ENCODE results near the gene ALDH1L1. TPM values are rescaled to one million over a fixed set of nuclear protein-coding genes. Genes with fewer than 3 reads are reported as not detected.

ALDH1L1 gene
- total RNA-seq, 1 experiment from 2014 or later, result not detected

DNA sequence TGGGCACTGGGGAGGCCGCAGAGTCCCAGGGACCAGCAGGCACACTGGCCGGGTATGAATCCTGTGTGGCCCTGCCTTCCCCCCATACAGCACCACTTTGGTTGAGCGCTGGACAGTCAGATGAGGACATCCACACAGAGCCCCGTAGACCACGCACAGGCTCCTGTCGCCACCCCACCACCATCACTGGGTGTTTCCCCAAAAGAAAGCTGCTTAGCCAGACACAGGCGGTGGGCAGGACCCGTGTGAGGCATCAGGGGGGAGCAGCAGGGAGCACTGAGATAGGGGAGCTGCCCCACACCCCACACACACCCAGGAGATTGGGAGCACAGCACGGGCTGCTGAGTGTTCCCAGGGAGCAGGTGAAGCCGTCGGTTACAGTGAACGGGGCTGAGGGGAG, 54.1 kb downstream of the ALDH1L1 start:
- Histone ChIP-seq H3K4me3 (ENCODE audit: low read length) (no peak overlapping the region), H3K9me2 (replicated peaks; ENCODE audit: insufficient read depth, low read length) (no peaks in the 10 kb centered on the region), H3K4me2 (ENCODE audit: low read depth, low read length, poor library complexity, severe bottlenecking) (no peak overlapping the region), H3K4me1 (ENCODE audit: low read length) (no peaks in the 10 kb centered on the region), H3K27ac (ENCODE audit: low read length) (no peak overlapping the region), H3K9ac (ENCODE audit: low read length) (no peak overlapping the region), H3K27me3 (ENCODE audit: low read length) (no peaks in the 10 kb centered on the region), H4K20me1 (ENCODE audit: insufficient read depth, low read depth, low read length) (no peaks in the 10 kb centered on the region), H2AFZ (ENCODE audit: low read length) (no peak overlapping the region), H3K36me3 (ENCODE audit: insufficient read depth, low read length) (no peaks in the 10 kb centered on the region), H3K9me3 (ENCODE audit: low read length) (no peaks in the 10 kb centered on the region), H3K79me2 (ENCODE audit: low read length) (no peaks in the 10 kb centered on the region)
- DNase-seq, result no peak

DNA sequence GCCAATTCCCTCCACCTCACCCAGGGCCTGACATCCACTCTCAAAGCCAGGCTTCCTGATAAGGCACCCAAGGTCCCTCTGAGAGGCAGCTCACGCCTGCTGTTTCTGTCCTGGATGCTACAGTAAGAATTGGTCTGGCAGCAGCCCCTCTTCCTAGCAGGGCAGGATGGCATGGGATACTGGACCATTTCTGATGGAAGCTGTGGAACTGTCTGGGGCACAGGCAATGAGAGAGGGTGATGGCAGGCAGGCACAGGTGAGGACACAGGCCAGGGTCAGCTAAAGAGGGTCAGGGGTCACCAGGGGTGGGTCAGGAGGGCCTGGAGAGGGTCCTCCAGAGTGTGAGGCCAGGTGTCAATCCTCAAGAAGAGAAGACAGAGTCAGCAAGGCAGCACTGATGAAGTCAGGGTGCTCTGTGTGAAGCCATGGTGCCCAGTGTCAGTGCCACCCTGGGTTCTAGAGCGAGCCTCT, 54.6 kb downstream of the ALDH1L1 start:
- Histone ChIP-seq H3K36me3 (ENCODE audit: insufficient read depth, low read length) (no peaks in the 10 kb centered on the region), H3K9ac (ENCODE audit: low read length) (no peak overlapping the region), H2AFZ (ENCODE audit: low read length) (no peak overlapping the region), H4K20me1 (ENCODE audit: insufficient read depth, low read depth, low read length) (no peaks in the 10 kb centered on the region), H3K27me3 (ENCODE audit: low read length) (no peaks in the 10 kb centered on the region), H3K4me1 (ENCODE audit: low read length) (no peaks in the 10 kb centered on the region), H3K9me3 (ENCODE audit: low read length) (no peaks in the 10 kb centered on the region), H3K4me2 (ENCODE audit: low read depth, low read length, poor library complexity, severe bottlenecking) (no peak overlapping the region), H3K4me3 (ENCODE audit: low read length) (no peak overlapping the region), H3K9me2 (replicated peaks; ENCODE audit: insufficient read depth, low read length) (no peaks in the 10 kb centered on the region), H3K27ac (ENCODE audit: low read length) (no peak overlapping the region), H3K79me2 (ENCODE audit: low read length) (no peaks in the 10 kb centered on the region)
- no peak for DNase-seq

GRCh38 chr3:126125341-126125740, 55.0 kb downstream of the ALDH1L1 start:
- Histone ChIP-seq H3K4me3 (ENCODE audit: low read length) (no peak overlapping the region), H3K9ac (ENCODE audit: low read length) (no peak overlapping the region), H3K36me3 (ENCODE audit: insufficient read depth, low read length) (no peaks in the 10 kb centered on the region), H3K9me2 (replicated peaks; ENCODE audit: insufficient read depth, low read length) (no peaks in the 10 kb centered on the region), H2AFZ (ENCODE audit: low read length) (no peak overlapping the region), H3K9me3 (ENCODE audit: low read length) (no peaks in the 10 kb centered on the region), H3K79me2 (ENCODE audit: low read length) (no peaks in the 10 kb centered on the region), H4K20me1 (ENCODE audit: insufficient read depth, low read depth, low read length) (no peaks in the 10 kb centered on the region), H3K27me3 (ENCODE audit: low read length) (no peaks in the 10 kb centered on the region), H3K4me2 (ENCODE audit: low read depth, low read length, poor library complexity, severe bottlenecking) (no peak overlapping the region), H3K4me1 (ENCODE audit: low read length) (no peaks in the 10 kb centered on the region), H3K27ac (ENCODE audit: low read length) (no peak overlapping the region)
- DNase-seq, result no peak

DNA sequence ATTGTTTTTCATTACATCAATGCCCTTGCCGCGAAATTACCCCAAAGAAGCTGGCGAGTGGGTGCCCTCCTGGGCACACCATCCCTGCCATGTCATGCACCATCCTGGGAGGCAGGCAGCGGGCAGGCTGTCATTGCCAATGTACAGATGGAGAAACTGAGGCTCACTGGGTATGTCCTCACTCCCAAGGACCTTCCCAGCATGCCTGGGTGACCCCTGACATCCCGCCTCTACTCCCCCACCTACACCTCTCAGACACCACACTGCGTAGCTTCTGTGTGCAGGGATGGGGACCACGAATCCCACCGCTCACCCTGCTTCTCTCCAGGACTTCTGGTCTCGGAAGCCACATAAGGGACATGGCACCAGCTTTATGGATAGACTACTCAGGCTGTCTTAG, 55.5 kb downstream of the ALDH1L1 start:
- no peaks in the 10 kb centered on the region for H4K20me1 ChIP-seq (ENCODE audit: insufficient read depth, low read depth, low read length)
- no peaks in the 10 kb centered on the region for H3K36me3 ChIP-seq (ENCODE audit: insufficient read depth, low read length)
- no peak overlapping the region for H3K4me2 ChIP-seq (ENCODE audit: low read depth, low read length, poor library complexity, severe bottlenecking)
- H3K27ac ChIP-seq (ENCODE audit: low read length), result no peak overlapping the region
- H3K9ac ChIP-seq (ENCODE audit: low read length), result no peak overlapping the region
- H3K4me3 ChIP-seq (ENCODE audit: low read length), result no peak overlapping the region
- H2AFZ ChIP-seq (ENCODE audit: low read length), result no peak overlapping the region
- no peaks in the 10 kb centered on the region for H3K9me2 ChIP-seq (replicated peaks; ENCODE audit: insufficient read depth, low read length)
- H3K4me1 ChIP-seq (ENCODE audit: low read length), result no peaks in the 10 kb centered on the region
- no peaks in the 10 kb centered on the region for H3K79me2 ChIP-seq (ENCODE audit: low read length)
- H3K27me3 ChIP-seq (ENCODE audit: low read length), result no peaks in the 10 kb centered on the region
- DNase-seq, result no peak
- H3K9me3 ChIP-seq (ENCODE audit: low read length), result no peaks in the 10 kb centered on the region

GRCh38 chr3:126124148-126124868, 56.1 kb downstream of the ALDH1L1 start:
- H3K9ac ChIP-seq (ENCODE audit: low read length), result no peak overlapping the region
- H3K9me2 ChIP-seq (replicated peaks; ENCODE audit: insufficient read depth, low read length), result no peaks in the 10 kb centered on the region
- no peak overlapping the region for H3K4me3 ChIP-seq (ENCODE audit: low read length)
- H4K20me1 ChIP-seq (ENCODE audit: insufficient read depth, low read depth, low read length), result no peaks in the 10 kb centered on the region
- H2AFZ ChIP-seq (ENCODE audit: low read length), result no peak overlapping the region
- no peaks in the 10 kb centered on the region for H3K4me1 ChIP-seq (ENCODE audit: low read length)
- H3K36me3 ChIP-seq (ENCODE audit: insufficient read depth, low read length), result no peaks in the 10 kb centered on the region
- DNase-seq, result no peak
- no peaks in the 10 kb centered on the region for H3K27me3 ChIP-seq (ENCODE audit: low read length)
- no peak overlapping the region for H3K27ac ChIP-seq (ENCODE audit: low read length)
- H3K4me2 ChIP-seq (ENCODE audit: low read depth, low read length, poor library complexity, severe bottlenecking), result no peak overlapping the region
- H3K79me2 ChIP-seq (ENCODE audit: low read length), result no peaks in the 10 kb centered on the region
- no peaks in the 10 kb centered on the region for H3K9me3 ChIP-seq (ENCODE audit: low read length)

DNA sequence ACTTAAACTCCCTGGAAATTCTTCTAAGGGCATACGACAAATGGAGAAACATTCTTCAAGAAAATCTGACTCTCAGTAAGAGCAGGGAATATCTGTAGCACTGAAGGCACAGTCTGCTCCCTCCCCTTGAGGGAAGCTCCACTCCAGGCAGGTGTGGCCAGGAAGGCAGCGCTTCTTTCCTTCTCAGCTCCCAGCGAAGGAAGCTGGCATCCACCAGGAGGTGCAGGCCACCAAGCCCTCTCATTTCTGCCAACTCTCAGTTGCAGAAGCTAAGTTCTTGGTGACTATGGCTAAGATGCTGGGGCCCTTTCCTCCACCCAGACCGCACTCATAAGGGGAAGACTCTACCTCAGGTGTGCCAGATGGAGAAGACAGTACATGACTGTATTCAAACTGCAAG, 58.8 kb downstream of the ALDH1L1 start:
- H3K9ac ChIP-seq (ENCODE audit: low read length), result no peak overlapping the region
- DNase-seq, result no peak
- H3K27ac ChIP-seq (ENCODE audit: low read length), result no peak overlapping the region
- H4K20me1 ChIP-seq (ENCODE audit: insufficient read depth, low read depth, low read length), result no peaks in the 10 kb centered on the region
- H2AFZ ChIP-seq (ENCODE audit: low read length), result no peak overlapping the region
- H3K79me2 ChIP-seq (ENCODE audit: low read length), result no peaks in the 10 kb centered on the region
- H3K9me3 ChIP-seq (ENCODE audit: low read length), result no peaks in the 10 kb centered on the region
- no peaks in the 10 kb centered on the region for H3K36me3 ChIP-seq (ENCODE audit: insufficient read depth, low read length)
- H3K4me2 ChIP-seq (ENCODE audit: low read depth, low read length, poor library complexity, severe bottlenecking), result no peak overlapping the region
- H3K27me3 ChIP-seq (ENCODE audit: low read length), result no peaks in the 10 kb centered on the region
- no peaks in the 10 kb centered on the region for H3K9me2 ChIP-seq (replicated peaks; ENCODE audit: insufficient read depth, low read length)
- no peaks in the 10 kb centered on the region for H3K4me1 ChIP-seq (ENCODE audit: low read length)
- no peak overlapping the region for H3K4me3 ChIP-seq (ENCODE audit: low read length)

- Histone ChIP-seq H3K27me3 (ENCODE audit: low read length) (no peaks in the 10 kb centered on the region), H3K4me1 (ENCODE audit: low read length) (no peaks in the 10 kb centered on the region), H3K9ac (ENCODE audit: low read length) (no peak overlapping the region), H3K79me2 (ENCODE audit: low read length) (no peaks in the 10 kb centered on the region), H3K36me3 (ENCODE audit: insufficient read depth, low read length) (no peaks in the 10 kb centered on the region), H3K4me3 (ENCODE audit: low read length) (no peak overlapping the region), H2AFZ (ENCODE audit: low read length) (no peak overlapping the region), H3K9me3 (ENCODE audit: low read length) (no peaks in the 10 kb centered on the region), H4K20me1 (ENCODE audit: insufficient read depth, low read depth, low read length) (no peaks in the 10 kb centered on the region), H3K27ac (ENCODE audit: low read length) (no peak overlapping the region), H3K9me2 (replicated peaks; ENCODE audit: insufficient read depth, low read length) (no peaks in the 10 kb centered on the region), H3K4me2 (ENCODE audit: low read depth, low read length, poor library complexity, severe bottlenecking) (no peak overlapping the region)
- DNase-seq, result no peak
These were observed 59.3 kb downstream of the ALDH1L1 start for GRCh38 chr3:126121074-126121473.

DNA sequence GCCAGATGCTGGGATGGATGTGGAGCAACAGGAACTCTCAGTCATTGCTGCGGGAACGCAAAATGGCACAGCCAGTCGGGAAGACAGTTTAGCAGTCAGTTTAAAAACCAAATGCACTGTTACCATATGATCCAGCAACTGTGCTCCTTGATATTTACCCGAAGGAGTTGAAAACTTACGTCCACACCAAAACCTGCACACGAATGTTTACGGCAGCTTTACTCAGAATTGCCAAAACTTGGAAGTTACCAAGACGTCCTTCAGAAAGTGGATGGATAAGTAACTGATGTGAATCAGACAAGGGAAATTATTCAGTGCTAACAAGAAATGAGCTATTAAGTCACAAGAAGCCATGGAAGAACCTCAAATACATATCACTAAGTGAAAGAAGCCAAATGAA, 60.4 kb downstream of the ALDH1L1 start:
- H3K4me3 ChIP-seq (ENCODE audit: low read length), result no peak overlapping the region
- H3K27me3 ChIP-seq (ENCODE audit: low read length), result no peaks in the 10 kb centered on the region
- no peak overlapping the region for H3K4me2 ChIP-seq (ENCODE audit: low read depth, low read length, poor library complexity, severe bottlenecking)
- no peaks in the 10 kb centered on the region for H3K9me2 ChIP-seq (replicated peaks; ENCODE audit: insufficient read depth, low read length)
- H2AFZ ChIP-seq (ENCODE audit: low read length), result no peak overlapping the region
- no peaks in the 10 kb centered on the region for H3K36me3 ChIP-seq (ENCODE audit: insufficient read depth, low read length)
- no peaks in the 10 kb centered on the region for H4K20me1 ChIP-seq (ENCODE audit: insufficient read depth, low read depth, low read length)
- no peaks in the 10 kb centered on the region for H3K79me2 ChIP-seq (ENCODE audit: low read length)
- H3K9me3 ChIP-seq (ENCODE audit: low read length), result no peaks in the 10 kb centered on the region
- no peaks in the 10 kb centered on the region for H3K4me1 ChIP-seq (ENCODE audit: low read length)
- H3K9ac ChIP-seq (ENCODE audit: low read length), result no peak overlapping the region
- H3K27ac ChIP-seq (ENCODE audit: low read length), result no peak overlapping the region
- no peak for DNase-seq
